Endothelial cell (in vitro differentiated cells): ENCODE results near the gene MRPS2. TPM values are rescaled to one million over a fixed set of nuclear protein-coding genes. Genes with fewer than 3 reads are reported as not detected.

Experiments used
- DNase-seq: peaks from one replicate; pipeline ENCODE4 v3.0.0; 2021; ENCODE audit warnings: low spot score
- H3K27ac Mint-ChIP-seq: one replicate; pipeline ENCODE4 v1.8.0; 2021; ENCODE audit warnings: mixed read lengths, inconsistent platforms; ENCODE audit not compliant: unreplicated experiment
- H3K27me3 Mint-ChIP-seq: one replicate; pipeline ENCODE4 v1.8.0; 2021; ENCODE audit warnings: mild to moderate bottlenecking, moderate library complexity, mixed read lengths, inconsistent platforms; ENCODE audit not compliant: unreplicated experiment
- H3K36me3 Mint-ChIP-seq: one replicate; pipeline ENCODE4 v1.8.0; 2021; ENCODE audit warnings: mild to moderate bottlenecking, low read depth, mixed read lengths, inconsistent platforms; ENCODE audit not compliant: unreplicated experiment
- H3K4me1 Mint-ChIP-seq: one replicate; pipeline ENCODE4 v1.8.0; 2021; ENCODE audit warnings: mild to moderate bottlenecking, mixed read lengths, inconsistent platforms; ENCODE audit not compliant: unreplicated experiment
- H3K4me3 Mint-ChIP-seq: one replicate; pipeline ENCODE4 v1.8.0; 2021; ENCODE audit warnings: mild to moderate bottlenecking, mixed read lengths, inconsistent platforms; ENCODE audit not compliant: unreplicated experiment
- H3K9me3 Mint-ChIP-seq: one replicate; pipeline ENCODE4 v1.8.0; 2021; ENCODE audit warnings: mixed read lengths, inconsistent platforms; ENCODE audit not compliant: unreplicated experiment
- total RNA-seq: library from RNA; stranded (reverse); fragmentation: NEBNext Ultra II Directional; extraction: Animal tissue kit (Norgen Biotek cat#: 25700); gene quantifications from one replicate; pipeline ENCODE4 v1.2.1, GENCODE V29; 2021; ENCODE audit not compliant: unreplicated experiment
- TF ChIP-seq, protein P1 (sequence below): fragments of 200-600 bp; sonication (generic); IDR thresholded peaks from one replicate; pipeline ENCODE4 v1.5.0; 2021; ENCODE audit warnings: antibody characterized with exemption; ENCODE audit not compliant: unreplicated experiment

The MRPS2 gene
- total RNA-seq, 1 donor from 2014 or later = 42.8 TPM

DNA sequence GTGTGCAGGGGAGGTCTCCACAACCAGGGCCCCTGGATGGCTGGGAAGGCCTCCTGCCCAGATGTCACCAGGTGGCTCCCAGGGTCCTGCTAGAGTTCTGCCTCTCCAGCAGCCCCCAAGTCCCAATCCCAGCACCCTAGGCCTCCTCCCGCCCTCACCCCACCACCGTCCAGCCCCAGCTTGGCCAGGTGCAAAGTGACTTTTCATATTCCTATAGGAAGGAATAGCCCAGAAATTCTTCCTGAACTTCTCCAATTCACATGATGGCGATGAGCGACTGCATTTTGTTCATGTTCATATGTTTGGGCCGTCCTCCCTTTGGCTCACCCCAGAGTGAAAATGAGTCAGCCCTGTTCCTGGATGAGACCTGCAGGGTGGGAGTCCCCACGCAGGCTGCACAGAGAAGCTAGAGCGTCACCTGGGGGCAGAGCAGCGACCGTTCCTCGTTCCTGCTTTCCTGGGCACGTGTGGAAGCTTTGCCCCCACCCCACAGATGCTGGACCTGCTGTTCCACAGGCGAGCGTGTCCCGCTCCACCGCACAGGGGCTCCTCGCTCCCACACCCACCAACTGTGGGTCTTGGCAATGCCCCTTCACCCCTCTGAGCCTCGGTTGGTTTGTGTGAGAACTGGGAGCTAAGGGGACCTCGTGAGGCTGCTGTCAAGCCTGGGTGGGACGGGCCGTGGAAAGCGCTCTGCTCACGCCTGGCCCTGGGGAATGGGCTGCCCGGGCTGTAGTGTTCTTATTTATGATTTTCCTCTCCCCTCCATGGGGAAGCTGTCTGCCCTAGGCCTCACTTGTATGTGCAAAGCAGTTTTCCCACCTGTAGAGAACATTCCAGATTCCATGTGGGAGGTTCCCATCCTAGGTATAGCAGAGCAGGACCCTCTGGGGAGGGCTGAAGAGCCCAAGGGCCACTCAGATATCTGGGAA lies 6.9 kb downstream of the MRPS2 start:
- peaks cover 14% of the 10 kb centered on the region for H3K27me3 Mint-ChIP-seq
- H3K9me3 Mint-ChIP-seq = no peaks in the 10 kb centered on the region
- TF ChIP-seq, protein P1, sequence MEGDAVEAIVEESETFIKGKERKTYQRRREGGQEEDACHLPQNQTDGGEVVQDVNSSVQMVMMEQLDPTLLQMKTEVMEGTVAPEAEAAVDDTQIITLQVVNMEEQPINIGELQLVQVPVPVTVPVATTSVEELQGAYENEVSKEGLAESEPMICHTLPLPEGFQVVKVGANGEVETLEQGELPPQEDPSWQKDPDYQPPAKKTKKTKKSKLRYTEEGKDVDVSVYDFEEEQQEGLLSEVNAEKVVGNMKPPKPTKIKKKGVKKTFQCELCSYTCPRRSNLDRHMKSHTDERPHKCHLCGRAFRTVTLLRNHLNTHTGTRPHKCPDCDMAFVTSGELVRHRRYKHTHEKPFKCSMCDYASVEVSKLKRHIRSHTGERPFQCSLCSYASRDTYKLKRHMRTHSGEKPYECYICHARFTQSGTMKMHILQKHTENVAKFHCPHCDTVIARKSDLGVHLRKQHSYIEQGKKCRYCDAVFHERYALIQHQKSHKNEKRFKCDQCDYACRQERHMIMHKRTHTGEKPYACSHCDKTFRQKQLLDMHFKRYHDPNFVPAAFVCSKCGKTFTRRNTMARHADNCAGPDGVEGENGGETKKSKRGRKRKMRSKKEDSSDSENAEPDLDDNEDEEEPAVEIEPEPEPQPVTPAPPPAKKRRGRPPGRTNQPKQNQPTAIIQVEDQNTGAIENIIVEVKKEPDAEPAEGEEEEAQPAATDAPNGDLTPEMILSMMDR = no peak
- peaks cover 2% of the 10 kb centered on the region for H3K4me1 Mint-ChIP-seq
- H3K4me3 Mint-ChIP-seq = no peak overlapping the region
- H3K36me3 Mint-ChIP-seq = peaks cover 11% of the 10 kb centered on the region
- no peak overlapping the region for H3K27ac Mint-ChIP-seq
- no peak for DNase-seq

DNA sequence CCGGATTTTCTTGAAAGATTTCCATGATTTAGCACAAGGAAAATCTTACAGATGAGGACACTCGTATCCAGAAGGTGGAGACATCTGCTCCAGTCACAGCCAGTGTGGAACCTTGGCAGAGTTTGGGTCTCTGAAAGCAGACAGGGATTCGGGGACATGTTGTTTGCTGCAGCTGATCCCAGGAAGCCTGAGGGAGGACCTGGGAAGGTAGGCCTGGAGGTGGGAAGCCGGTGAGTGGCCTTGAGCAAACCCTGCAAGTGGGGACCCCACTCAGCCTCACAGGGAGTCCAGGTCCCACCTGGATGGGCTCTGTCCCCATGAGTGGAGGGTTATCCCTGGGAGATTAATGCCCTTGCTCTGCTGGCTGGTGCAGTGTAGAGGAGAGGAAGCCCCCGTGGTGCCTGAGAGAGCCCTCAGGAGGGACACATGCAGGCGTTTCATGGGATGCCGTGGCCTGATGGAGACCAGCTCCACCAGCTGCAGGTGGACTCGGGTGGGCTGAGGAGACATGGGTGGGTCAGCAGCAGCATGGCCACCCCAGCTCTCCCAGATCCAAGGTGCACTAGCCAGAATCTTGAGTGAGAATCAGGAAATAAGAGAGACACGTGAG lies 7.8 kb downstream of the MRPS2 start:
- Mint-ChIP-seq H3K4me1 (peaks cover 7% of the 10 kb centered on the region), H3K9me3 (no peaks in the 10 kb centered on the region), H3K36me3 (peaks cover 8% of the 10 kb centered on the region), H3K27ac (no peak overlapping the region), H3K4me3 (no peak overlapping the region), H3K27me3 (peaks cover 12% of the 10 kb centered on the region)
- DNase-seq = no peak
- TF ChIP-seq, protein P1 = no peak

DNA sequence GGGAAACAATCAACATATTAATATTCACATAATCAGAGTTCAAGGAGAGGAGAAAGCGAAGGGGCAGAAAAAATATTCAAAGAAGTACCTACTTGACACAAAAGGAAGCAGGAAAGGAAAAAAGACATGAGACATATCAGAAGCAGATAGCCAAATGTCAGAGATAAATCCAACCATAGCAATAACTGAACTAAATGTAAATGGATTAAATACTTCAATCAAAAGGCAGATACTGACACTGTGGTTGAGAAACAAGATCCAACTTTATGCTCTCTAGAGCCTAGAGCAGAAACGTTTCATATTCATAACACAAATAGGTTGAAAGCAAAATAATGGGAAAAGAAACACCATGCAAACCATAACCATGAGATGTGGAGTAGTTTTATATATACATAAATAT lies 9.0 kb downstream of the MRPS2 start:
- Mint-ChIP-seq H3K27me3 (peaks cover 8% of the 10 kb centered on the region), H3K27ac (no peak overlapping the region), H3K9me3 (no peaks in the 10 kb centered on the region), H3K4me1 (peaks cover 7% of the 10 kb centered on the region), H3K36me3 (peaks cover 3% of the 10 kb centered on the region), H3K4me3 (no peak overlapping the region)
- TF ChIP-seq, protein P1 = no peak
- DNase-seq = no peak

DNA sequence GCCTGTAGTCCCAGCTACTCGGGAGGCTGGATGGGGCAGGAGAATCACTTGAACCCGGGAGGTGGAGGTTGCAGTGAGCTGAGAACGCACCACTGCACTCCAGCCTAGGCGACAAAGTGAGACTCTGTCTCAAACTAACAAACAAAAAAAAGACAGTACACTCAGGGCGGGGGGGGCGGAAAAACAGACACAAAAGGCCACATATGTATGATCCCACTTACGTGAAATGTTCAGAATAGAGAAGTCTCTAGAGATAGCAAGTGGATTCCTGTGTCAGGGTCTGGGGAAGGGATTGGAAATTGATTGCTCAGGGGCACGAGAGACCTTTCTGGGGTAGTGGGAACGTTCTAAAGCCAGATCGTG lies 11.7 kb downstream of the MRPS2 start:
- H3K9me3 Mint-ChIP-seq = no peaks in the 10 kb centered on the region
- TF ChIP-seq, protein P1 = no peak
- H3K36me3 Mint-ChIP-seq = no peaks in the 10 kb centered on the region
- H3K4me3 Mint-ChIP-seq = no peak overlapping the region
- no peak overlapping the region for H3K27ac Mint-ChIP-seq
- H3K4me1 Mint-ChIP-seq = peaks cover 18% of the 10 kb centered on the region
- peaks cover 5% of the 10 kb centered on the region for H3K27me3 Mint-ChIP-seq
- DNase-seq = no peak

DNA sequence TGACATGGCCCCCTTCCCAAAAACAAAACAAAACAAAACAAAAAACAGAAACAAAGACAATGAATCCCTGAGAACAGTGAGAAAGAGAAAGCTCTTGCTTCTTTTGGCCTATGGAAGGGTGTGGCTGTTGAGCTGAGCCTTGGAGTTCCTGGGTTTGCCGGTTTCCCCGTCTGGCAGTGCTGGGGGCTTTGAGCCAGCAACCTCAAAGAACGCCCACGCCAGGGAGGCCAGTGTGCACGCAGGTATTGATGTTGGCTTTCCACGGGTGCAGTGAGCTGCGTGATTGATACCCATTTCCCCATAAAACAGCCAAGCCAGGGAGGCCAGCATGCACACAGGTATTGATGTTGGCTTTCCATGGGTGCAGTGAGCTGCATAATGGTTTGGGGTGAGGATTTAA lies 12.4 kb downstream of the MRPS2 start:
- H3K27me3 Mint-ChIP-seq = peaks cover 6% of the 10 kb centered on the region
- no peak for DNase-seq
- H3K4me3 Mint-ChIP-seq = no peak overlapping the region
- no peaks in the 10 kb centered on the region for H3K36me3 Mint-ChIP-seq
- H3K27ac Mint-ChIP-seq = no peak overlapping the region
- H3K9me3 Mint-ChIP-seq = no peaks in the 10 kb centered on the region
- TF ChIP-seq, protein P1 = no peak
- peaks cover 21% of the 10 kb centered on the region for H3K4me1 Mint-ChIP-seq
